Common myeloid progenitor, CD34-positive (primary cell): ENCODE results near the gene ATG13. TPM values are rescaled to one million over a fixed set of nuclear protein-coding genes. Genes with fewer than 3 reads are reported as not detected.
"Not testable (repeated sequence)": the region's sequence is repeated elsewhere in the genome, so short reads cannot be mapped to it uniquely, and the experiment has no call there.

Source experiments
- CTCF ChIA-PET: fragments of 350-600 bp; sonication (Branson Sonifier 250); formaldehyde crosslinking; loops from one replicate; lab custom pipeline; 2021; ENCODE audit warnings: antibody characterized with exemption; lab: Charles Lee
- POLR2A ChIA-PET: fragments of 350-600 bp; sonication (Branson Sonifier 250); formaldehyde crosslinking; loops from one replicate; lab custom pipeline; 2021; ENCODE audit warnings: antibody characterized with exemption; lab: Charles Lee
- DNase-seq, 3 donors: peaks; one replicate each; pipeline versions ENCODE4 v3.0.0 to v3.0.0-alpha.2; 2013
- H3K27ac ChIP-seq, 2 experiments: 1 replicate in 1 of 2; 2 replicates in 1 of 2; pipeline ENCODE4 v1.7.0; 2013; ENCODE audit warnings: inconsistent platforms in 2 of 2, low read length in 2 of 2, mild to moderate bottlenecking in 2 of 2, low read depth in 1 of 2, moderate library complexity in 1 of 2; ENCODE audit not compliant: severe bottlenecking in 2 of 2, insufficient read depth in 1 of 2, poor library complexity in 1 of 2
- H3K27me3 ChIP-seq, 5 experiments: replicated peaks in 2 of 5; 1 replicate in 3 of 5; 2 replicates in 2 of 5; pipeline versions ENCODE4 v1.6.1 to v1.7.0; 2013; ENCODE audit warnings: low read length in 4 of 5, mild to moderate bottlenecking in 2 of 5, moderate library complexity in 2 of 5, inconsistent platforms in 1 of 5; ENCODE audit not compliant: insufficient read depth in 5 of 5, control insufficient read depth in 4 of 5
- H3K36me3 ChIP-seq, 4 experiments: 1 replicate in 2 of 4; 2 replicates in 2 of 4; pipeline versions ENCODE4 v1.6.1 to v1.7.0; 2013; ENCODE audit warnings: low read length in 3 of 4, control low read depth in 1 of 4, mild to moderate bottlenecking in 1 of 4; ENCODE audit not compliant: control insufficient read depth in 4 of 4, insufficient read depth in 4 of 4
- H3K4me1 ChIP-seq, 4 experiments: 1 replicate in 3 of 4; 2 replicates in 1 of 4; pipeline versions ENCODE4 v1.6.1 to v1.7.1; 2013; ENCODE audit warnings: low read length in 3 of 4, mild to moderate bottlenecking in 3 of 4, control low read depth in 1 of 4, inconsistent platforms in 1 of 4, moderate library complexity in 1 of 4; ENCODE audit not compliant: control insufficient read depth in 4 of 4, insufficient read depth in 4 of 4; ENCODE audit errors: control extremely low read depth in 1 of 4
- H3K4me3 ChIP-seq, 7 experiments: 1 replicate in 4 of 7; 2 replicates in 3 of 7; pipeline versions ENCODE4 v1.5.1 to v1.7.0; 2013; ENCODE audit warnings: mild to moderate bottlenecking in 7 of 7, low read length in 6 of 7, moderate library complexity in 6 of 7, inconsistent platforms in 2 of 7, low read depth in 2 of 7, control low read depth in 1 of 7; ENCODE audit not compliant: insufficient read depth in 4 of 7, control insufficient read depth in 1 of 7; ENCODE audit errors: extremely low read depth in 1 of 7
- H3K9me3 ChIP-seq, 5 experiments: 1 replicate in 4 of 5; 2 replicates in 1 of 5; pipeline versions ENCODE4 v1.6.1 to v1.7.1; 2013; ENCODE audit warnings: low read length in 4 of 5, mild to moderate bottlenecking in 2 of 5, inconsistent platforms in 1 of 5, low read depth in 1 of 5, moderate library complexity in 1 of 5; ENCODE audit not compliant: control insufficient read depth in 4 of 5, insufficient read depth in 2 of 5; ENCODE audit errors: control extremely low read depth in 1 of 5
- WGBS: methylation state at CpG from one replicate; pipeline ENCODE4 v1.1.5; 2013; ENCODE audit not compliant: insufficient coverage; 5-methylcytosine and 5-hydroxymethylcytosine counted together
- polyA plus RNA-seq: library from polyadenylated mRNA; unstranded; fragments of 120-200 nt; gene quantifications from one replicate; pipeline ENCODE4 v1.2.1, GENCODE V29; 2013

ATG13 gene
- 36.9 TPM for polyA plus RNA-seq

- Histone ChIP-seq H3K27ac (peak within 1 kb of the TSS; percentile 100), H3K4me3 (peak within 1 kb of the TSS; percentile 93 to 100 (median 98)), H3K9me3 (no peaks in the 10 kb centered on the region), H3K4me1 (peaks cover 10 to 18% (median 14%) of the 10 kb centered on the region in 4 experiments), H3K36me3 (peaks cover 0 to 13% (median 5%) of the 10 kb centered on the region in 4 experiments), H3K27me3 (no peaks in the 10 kb centered on the region)
- CTCF ChIA-PET: interaction anchor here (0.6 to 2.9 kb wide), 23 partner anchors 9 to 257 kb away, joined by 3 to 13 read pairs (median 4); partner anchors contain the start of gene AMBRA1
- 0% methylated on average over 32 of the region's 72 CpGs for WGBS
- DNase-seq: peak; percentile 94 to 97 (median 96)
- POLR2A ChIA-PET: interaction anchor here (0.6 to 1.9 kb wide), 4 partner anchors 14 to 204 kb away, joined by 3 to 6 read pairs (median 4); partner anchors contain the start of gene AMBRA1
Measured at GRCh38 chr11:46617134-46617971, at the start of gene ATG13, which contains the start of gene HARBI1. Gene ATG13 (plus strand): TSS chr11:46617553. CDS start chr11:46644292, 26,739 bp downstream. Gene HARBI1 (minus strand): TSS chr11:46617227. CDS start chr11:46616237, 990 bp downstream.

- peaks cover 0 to 5% (median 1%) of the 10 kb centered on the region in 4 experiments for H3K36me3 ChIP-seq
- no peaks in the 10 kb centered on the region for H3K27me3 ChIP-seq
- H3K4me1 ChIP-seq: peaks cover 0 to 9% (median 1%) of the 10 kb centered on the region in 4 experiments
- no peak overlapping the region for H3K27ac ChIP-seq
- ChIA-PET POLR2A (interaction anchor here (0.6 to 0.9 kb wide), 2 partner anchors 10 to 12 kb away, joined by 3 read pairs; no protein-coding TSS in a partner anchor), CTCF (interaction anchor here (0.6 to 0.7 kb wide), 3 partner anchors 10 to 48 kb away, joined by 3 to 4 read pairs (median 3); no protein-coding TSS in a partner anchor)
- 100% methylated on average over 1 of the region's 2 CpGs for WGBS
- no peaks in the 10 kb centered on the region for H3K9me3 ChIP-seq
- no peak for DNase-seq
- no peak overlapping the region for H3K4me3 ChIP-seq
Measured at GRCh38 chr11:46570790-46571398, 46.5 kb upstream of the ATG13 start.

GRCh38 chr11:46574656-46575055 lies 42.7 kb upstream of the ATG13 start:
- CTCF ChIA-PET: interaction anchor here (1.1 to 1.7 kb wide), 2 partner anchors 14 to 44 kb away, joined by 3 to 6 read pairs; no protein-coding TSS in a partner anchor
- Histone ChIP-seq H3K4me1 (peaks cover 0 to 9% (median 1%) of the 10 kb centered on the region in 4 experiments), H3K9me3 (no peaks in the 10 kb centered on the region), H3K4me3 (no peak overlapping the region), H3K27ac (no peak overlapping the region), H3K27me3 (no peaks in the 10 kb centered on the region), H3K36me3 (peaks cover 0 to 2% (median 0%) of the 10 kb centered on the region in 4 experiments)
- POLR2A ChIA-PET: no interaction called here
- no peak for DNase-seq
- no CpG with 5 or more reads among the region's 1 CpG for WGBS

GRCh38 chr11:46577058-46577457 lies 40.3 kb upstream of the ATG13 start:
- Histone ChIP-seq H3K36me3 (peaks cover 0 to 2% (median 0%) of the 10 kb centered on the region in 4 experiments), H3K27me3 (no peaks in the 10 kb centered on the region), H3K27ac (no peak overlapping the region), H3K9me3 (no peaks in the 10 kb centered on the region), H3K4me1 (peaks cover 0 to 3% (median 0%) of the 10 kb centered on the region in 4 experiments), H3K4me3 (no peak overlapping the region)
- POLR2A ChIA-PET: no interaction called here
- no CpG with 5 or more reads among the region's 1 CpG for WGBS
- no peak for DNase-seq
- CTCF ChIA-PET: interaction anchor here (1.1 kb wide), 1 partner anchor 29 kb away, joined by 4 read pairs; no protein-coding TSS in a partner anchor

- Histone ChIP-seq H3K4me1 (no peaks in the 10 kb centered on the region), H3K36me3 (peaks cover 0 to 3% (median 0%) of the 10 kb centered on the region in 4 experiments), H3K4me3 (no peak overlapping the region), H3K27me3 (no peaks in the 10 kb centered on the region), H3K27ac (no peak overlapping the region), H3K9me3 (no peaks in the 10 kb centered on the region)
- DNase-seq: no peak
- ChIA-PET CTCF (interaction anchor here (1.4 kb wide), 1 partner anchor 10 kb away, joined by 6 read pairs; no protein-coding TSS in a partner anchor), POLR2A (no interaction called here)
- 100% methylated on average over 4 of the region's 5 CpGs for WGBS
Measured at GRCh38 chr11:46582588-46582987, 34.8 kb upstream of the ATG13 start.

GRCh38 chr11:46583513-46583912 lies 33.8 kb upstream of the ATG13 start:
- H3K27me3 ChIP-seq, H3K4me1 ChIP-seq, POLR2A ChIA-PET, H3K27ac ChIP-seq, DNase-seq, H3K9me3 ChIP-seq, H3K36me3 ChIP-seq, H3K4me3 ChIP-seq, CTCF ChIA-PET: not testable (repeated sequence)
- no CpG with 5 or more reads among the region's 1 CpG for WGBS
